T-helper 2 cell treated with Interferon-gamma antibody and Interleukin-4, amounts not matched to agents 100 ng/mL and 5 ng/mL, for 36 hours (primary cell): ENCODE measurements around the gene SBSN. TPM values are rescaled to one million over a fixed set of nuclear protein-coding genes. Genes with fewer than 3 reads are reported as not detected.

Source experiments
- intact Hi-C: fragments of 100-400 bp; cut with micrococcal nuclease; formaldehyde crosslinking; loops from one replicate; pipeline ENCODE4 v1.15.1; 2023
- total RNA-seq: library from RNA; stranded (reverse); gene quantifications from 2 replicates; pipeline ENCODE4 v1.2.3, GENCODE V29; 2022

SBSN gene
- total RNA-seq, 1 donor from 2014 or later = not detected

DNA sequence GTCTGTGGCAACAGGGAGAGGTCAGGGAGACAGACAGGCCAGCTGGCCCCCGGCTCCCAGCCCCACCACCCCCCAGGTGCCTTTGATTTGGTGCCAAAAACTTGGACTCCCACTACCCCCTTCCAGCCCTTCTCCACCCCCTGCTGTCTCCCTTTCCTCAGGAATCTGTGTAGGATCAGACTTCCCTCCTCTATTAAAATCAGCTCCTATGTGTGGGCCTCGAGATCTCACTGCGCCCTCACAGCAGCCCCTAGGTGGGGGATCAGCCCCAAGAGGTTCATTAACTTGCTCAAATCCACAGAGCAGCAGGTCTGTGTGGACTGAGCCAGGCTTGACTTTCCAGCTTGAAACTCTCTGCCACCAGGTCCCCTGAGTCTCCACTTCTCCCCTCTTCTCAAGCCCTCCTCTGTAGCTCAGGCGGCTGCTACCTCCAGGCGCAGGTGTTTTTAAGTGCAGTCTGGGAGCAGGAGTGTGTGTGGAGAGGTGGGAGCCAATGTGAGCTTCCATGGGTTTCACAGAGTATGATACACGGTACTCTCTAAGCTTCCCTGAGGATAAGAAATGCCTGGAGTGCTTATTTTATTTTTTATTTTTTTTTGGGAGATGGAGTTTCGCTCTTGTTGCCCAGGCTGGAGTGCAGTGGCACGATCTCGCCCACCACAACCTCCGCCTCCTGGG, 6.8 kb upstream of the SBSN start:
- intact Hi-C loops = no loop called here

DNA sequence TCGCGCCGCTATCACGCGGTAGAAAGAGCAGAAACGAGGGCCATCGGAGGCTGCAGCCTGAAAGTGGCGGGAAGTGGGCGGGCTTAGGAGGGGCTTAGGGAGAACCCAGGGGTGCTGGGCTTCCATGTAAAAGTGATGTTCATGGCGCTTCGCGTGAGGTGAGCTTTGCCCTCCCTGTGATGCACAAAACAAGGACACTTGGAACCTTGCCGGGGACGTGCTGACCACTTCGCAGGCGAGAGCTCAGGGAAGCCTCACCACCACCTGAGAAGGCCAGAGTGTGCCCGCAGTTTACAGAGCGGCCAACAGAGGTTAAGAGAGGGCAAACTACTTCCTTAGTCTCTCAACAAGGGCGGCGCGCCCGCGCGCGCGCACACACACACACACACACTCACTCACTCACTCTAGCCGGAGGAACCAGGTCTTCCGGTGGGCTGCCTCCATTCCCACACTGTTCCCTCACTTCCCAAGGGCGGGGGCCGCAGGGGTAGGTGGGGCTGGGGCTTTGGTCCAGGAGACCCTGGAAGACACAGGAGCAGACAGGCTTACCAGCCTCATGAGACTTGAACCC, 5.8 kb upstream of the SBSN start:
- intact Hi-C loops = no loop called here

- intact Hi-C loops = no loop called here
Measured at GRCh38 chr19:35533201-35533821, 5.2 kb upstream of the SBSN start, which contains the start of gene GAPDHS. TSS of gene GAPDHS (plus strand) at chr19:35533456. CDS start at chr19:35533528, 72 bp downstream.

- intact Hi-C loops = no loop called here
Measured at GRCh38 chr19:35531291-35531690, 3.2 kb upstream of the SBSN start.

DNA sequence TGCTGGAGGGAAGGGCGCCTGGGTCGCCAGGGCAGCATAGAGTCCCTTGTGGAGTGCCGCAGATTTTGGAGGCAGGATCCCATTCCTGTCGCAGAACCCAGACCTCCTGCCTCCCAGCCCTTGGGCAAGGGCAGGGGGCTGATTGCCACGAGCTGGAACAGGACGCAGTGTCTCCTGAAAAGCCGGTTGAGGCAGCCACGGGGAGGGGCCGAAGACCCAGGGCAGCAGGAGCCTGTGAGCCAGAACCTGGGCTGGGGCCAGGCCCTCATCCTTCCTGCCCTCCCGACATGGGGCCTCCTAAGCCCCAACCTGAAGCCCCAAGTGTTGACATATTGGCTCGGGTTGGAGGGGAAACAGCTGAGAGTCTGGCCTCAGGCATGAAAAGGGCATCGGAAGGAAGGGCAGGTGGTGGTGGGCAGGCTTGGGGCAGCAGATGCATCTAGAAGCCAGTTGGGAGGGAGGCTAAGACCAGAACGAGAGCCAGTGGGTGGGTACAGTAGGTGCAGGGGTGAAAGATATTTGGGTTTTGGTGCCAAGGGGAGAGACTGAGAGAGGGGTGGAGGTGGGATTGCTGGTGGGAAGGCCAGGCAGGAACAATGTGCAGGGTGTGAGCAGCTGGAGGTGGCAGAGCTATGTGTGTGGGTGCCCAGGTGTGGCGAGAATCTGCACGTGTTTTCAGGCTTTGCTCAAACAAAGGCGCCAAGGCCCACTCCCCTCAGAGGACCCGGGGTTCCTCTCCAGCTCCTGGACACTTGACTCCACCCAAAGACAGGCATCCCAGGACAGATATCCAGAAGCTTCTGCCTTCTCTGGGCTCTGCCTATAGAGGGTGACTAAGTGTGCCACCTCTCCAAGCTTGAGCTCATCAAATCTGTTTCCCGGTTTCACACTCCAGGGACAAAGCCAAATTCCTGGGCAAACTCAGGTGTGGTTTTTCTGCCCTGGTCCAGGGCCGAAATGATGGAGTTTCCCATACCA, 1.4 kb upstream of the SBSN start:
- intact Hi-C loops = no loop called here

- intact Hi-C loops = no loop called here
Measured at GRCh38 chr19:35525873-35526272, 2.2 kb downstream of the SBSN start.

DNA sequence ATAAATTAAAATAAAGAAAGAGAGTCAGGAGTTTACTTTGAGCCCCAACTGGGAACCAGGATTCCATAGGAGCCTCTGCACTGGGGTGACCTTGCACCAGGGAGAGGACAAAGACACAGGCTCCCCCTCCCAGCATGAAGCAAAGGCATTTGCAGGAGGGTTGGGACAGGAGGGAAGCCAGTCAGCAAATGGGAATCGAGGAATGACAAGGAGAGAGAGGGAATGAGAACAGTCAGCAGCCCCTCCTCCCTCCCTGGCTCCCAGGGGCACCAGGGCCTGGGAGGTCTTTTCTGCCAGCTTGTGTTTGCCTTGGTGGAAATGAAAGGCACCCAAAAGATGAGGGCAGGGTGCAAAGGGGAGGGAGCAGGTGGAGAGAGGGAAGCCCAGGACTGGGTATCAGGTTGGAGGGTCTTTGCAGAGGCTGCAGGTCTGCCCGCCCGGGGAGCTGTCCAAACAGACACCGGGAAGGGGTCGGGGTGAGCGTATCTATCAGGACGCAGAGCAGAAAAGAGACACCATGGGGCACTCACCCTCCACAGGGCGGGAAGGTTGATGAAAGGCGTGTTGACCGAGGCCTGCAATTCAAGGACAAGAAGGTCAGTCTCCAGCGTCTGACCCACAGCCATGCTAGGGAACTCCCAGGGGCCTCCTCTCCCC, 3.8 kb downstream of the SBSN start:
- intact Hi-C loops = no loop called here

DNA sequence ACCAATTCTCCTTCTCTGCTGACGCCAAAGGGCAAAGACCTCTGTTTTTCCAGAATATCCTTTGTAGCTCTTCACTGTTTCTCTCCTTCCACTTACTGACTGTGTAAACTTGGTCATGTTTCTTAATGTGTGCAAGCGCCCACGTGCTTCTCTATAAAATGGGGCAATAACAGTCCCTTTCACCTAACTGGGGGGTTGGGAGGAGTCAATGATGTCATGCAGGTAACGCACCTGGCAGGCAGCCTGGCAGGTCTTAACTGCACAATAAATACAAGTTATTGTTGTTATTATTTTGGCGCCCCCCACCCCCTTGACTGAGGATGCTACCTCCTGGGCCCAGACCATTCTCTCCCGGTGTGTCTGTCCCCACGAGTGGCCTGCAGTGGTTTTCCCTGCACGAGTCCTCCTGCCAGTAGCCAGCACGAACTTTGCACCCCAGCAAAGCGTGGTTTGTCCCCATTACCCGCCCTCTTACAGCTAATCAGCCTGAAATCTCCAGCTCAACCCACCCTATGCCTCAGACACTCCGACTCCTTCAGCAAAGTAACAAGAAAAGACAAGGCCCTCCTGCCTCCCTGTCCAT, 5.3 kb downstream of the SBSN start:
- intact Hi-C loops = no loop called here

DNA sequence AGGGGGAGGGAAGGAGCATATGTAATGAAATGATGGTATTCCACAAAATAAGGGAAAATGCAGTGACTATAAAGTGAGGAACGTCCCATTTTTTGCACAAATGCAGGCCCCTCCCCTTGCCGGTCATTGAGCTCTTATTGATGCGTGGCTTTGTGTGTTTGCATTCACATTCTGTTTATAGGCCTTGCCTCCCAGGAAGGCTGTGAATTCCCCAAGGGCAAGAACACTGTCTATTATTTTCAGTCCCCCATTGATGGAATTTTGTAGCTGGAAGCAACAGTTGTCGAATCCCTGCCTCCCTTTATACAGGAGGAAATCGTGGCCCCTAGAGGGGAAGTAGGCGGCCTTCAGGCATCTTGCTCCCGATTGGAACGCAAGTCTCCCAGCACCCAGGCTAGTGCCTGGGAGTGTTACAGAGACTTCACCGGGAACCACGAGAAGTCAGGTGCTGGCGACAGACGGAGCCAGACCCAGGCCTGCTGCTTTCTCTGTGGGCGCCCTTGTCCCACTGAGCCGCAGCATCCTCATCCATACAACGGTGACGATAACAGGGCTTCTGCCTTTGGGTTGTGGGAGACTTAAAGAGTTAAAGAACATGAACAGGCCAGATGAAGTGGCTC, 6.9 kb downstream of the SBSN start:
- intact Hi-C loops = no loop called here

DNA sequence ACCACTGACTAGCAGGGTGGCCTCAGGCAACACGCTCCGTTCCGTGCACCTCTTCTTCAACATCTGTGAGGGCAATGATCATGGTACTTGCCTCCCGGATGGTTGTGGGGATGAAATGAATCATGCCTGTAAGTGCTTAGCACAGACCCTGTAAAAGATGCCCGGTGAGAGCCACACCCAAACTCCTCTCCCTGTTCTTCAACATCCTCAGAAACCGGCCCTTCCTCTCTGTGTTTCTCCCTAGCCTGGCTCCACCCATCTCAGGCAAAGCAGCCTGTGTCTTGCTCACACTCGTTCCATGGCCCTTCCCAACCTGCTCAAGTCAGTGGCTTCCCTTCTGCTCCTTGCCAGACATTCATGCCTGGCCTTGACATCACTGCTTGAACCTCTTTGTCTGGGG, 8.8 kb downstream of the SBSN start:
- intact Hi-C loops = no loop called here

DNA sequence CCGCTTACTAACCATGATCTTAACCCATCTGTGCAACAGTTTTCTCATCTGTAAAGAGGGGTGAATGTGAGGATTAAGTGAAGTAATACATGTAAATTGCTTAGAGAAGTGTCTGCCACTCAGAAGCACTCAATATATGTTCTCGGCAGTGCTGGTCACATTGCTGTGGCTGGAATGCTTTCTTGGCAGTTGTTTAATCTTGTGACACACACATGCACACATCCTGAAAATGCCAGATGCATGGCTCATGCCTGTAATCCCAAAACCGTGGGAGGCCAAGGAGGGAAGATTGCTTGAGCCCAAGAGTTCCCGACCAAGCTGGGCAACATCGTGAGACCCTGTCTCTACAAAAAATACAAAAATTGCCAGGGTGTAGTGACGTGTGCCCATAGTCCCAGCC, 9.8 kb downstream of the SBSN start:
- intact Hi-C loops = no loop called here

GRCh38 chr19:35517342-35517741, 10.8 kb downstream of the SBSN start:
- intact Hi-C loops = no loop called here

GRCh38 chr19:35516310-35516709, 11.8 kb downstream of the SBSN start:
- intact Hi-C loops = no loop called here

DNA sequence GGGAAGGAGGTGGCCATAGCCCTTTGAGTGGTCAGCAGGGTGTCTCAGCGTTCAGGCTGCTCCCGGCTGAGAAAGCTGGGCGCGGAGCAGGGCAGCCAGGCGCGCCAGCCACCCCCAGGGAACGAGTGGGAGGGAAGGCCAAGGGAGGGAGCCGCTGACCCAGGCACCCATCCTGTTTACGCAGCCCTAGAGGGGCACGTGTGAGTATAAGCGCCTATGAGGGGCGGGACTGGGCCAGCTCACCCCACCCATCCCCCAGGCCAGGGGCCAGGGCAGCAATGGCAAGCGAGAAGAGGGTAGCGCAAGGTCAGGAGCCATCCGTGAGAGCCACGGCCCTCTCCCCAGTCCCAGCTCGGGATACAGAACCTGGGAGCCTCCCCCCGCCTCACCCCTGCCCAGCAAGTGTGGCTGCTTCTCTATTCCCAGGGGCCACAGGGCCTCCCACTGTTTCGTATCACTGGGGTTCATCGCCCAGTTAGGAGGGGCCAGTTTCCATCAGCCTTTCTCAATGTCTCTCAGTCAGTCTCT, 13.8 kb downstream of the SBSN start:
- intact Hi-C loops = no loop called here

GRCh38 chr19:35513628-35514281, 14.4 kb downstream of the SBSN start, which contains the start of gene DMKN:
TSS of gene DMKN (minus strand) at chr19:35513649. CDS start at chr19:35513475, 174 bp downstream.
- intact Hi-C loops = no loop called here

GRCh38 chr19:35512831-35513627, 15.1 kb downstream of the SBSN start:
- intact Hi-C loops = no loop called here

GRCh38 chr19:35511337-35511736, 16.8 kb downstream of the SBSN start:
- intact Hi-C loops = no loop called here

- intact Hi-C loops = loop anchor here (1.0 kb wide), 1 partner anchor 82 kb away; no protein-coding TSS in a partner anchor
Measured at GRCh38 chr19:35510626-35510964, 17.5 kb downstream of the SBSN start.
